ENCODE results near the gene BIN1.

BIN1 gene

GRCh38 chr2:127102521-127103242 is 4.3 kb downstream of the BIN1 start:
- no peak for DNase-seq

- no peak for DNase-seq
Observed at GRCh38 chr2:127101756-127102477, 5.0 kb downstream of the BIN1 start.

DNA sequence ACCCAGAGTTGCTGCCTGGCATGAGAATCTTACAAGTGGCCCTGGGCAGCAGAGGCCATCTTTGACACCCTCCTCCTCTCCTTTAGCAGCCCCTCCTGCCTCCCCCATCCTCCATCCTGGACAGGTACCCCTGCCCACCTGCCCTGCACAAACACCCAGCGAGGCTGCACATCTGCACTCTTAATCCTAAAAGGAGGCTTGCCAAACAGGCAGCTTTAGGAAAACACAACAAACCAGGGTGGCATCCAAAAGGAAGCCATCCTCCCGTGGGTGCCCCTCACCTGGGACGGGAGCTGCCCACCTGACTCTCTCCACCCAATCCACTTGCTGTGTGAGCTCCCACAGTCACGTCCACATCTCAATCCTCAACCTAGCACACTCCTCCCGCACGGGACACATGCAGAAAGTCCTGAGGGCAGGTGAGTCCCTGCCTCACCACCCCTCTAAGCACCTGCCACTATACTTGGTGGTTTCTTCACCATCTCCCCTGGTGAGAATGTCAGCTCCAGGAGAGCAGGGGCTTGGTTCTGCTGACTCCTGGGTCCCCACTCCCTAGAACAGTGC is 5.8 kb downstream of the BIN1 start:
- no peak for DNase-seq

GRCh38 chr2:127100251-127101047 is 6.5 kb downstream of the BIN1 start:
- no peak for DNase-seq

DNA sequence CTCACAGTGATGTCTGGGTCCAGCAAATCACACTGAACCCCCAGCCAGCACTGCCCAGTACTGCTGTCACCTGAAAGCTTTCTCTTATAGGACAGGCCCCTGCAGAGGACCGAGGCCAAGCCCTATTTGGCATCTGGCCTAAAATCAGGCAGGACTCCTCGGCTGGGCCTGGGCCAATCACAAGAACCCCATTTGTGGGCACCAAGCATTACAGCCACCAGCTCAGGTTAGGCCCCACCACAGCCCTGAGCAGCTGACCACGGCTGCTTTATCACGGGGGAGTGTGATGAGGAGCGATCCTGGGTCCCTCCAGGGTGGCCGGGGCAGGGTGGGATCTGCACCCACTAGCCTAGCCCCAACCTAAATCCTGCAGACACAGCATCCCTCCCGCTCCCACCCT is 8.2 kb downstream of the BIN1 start:
- no peak for DNase-seq

DNA sequence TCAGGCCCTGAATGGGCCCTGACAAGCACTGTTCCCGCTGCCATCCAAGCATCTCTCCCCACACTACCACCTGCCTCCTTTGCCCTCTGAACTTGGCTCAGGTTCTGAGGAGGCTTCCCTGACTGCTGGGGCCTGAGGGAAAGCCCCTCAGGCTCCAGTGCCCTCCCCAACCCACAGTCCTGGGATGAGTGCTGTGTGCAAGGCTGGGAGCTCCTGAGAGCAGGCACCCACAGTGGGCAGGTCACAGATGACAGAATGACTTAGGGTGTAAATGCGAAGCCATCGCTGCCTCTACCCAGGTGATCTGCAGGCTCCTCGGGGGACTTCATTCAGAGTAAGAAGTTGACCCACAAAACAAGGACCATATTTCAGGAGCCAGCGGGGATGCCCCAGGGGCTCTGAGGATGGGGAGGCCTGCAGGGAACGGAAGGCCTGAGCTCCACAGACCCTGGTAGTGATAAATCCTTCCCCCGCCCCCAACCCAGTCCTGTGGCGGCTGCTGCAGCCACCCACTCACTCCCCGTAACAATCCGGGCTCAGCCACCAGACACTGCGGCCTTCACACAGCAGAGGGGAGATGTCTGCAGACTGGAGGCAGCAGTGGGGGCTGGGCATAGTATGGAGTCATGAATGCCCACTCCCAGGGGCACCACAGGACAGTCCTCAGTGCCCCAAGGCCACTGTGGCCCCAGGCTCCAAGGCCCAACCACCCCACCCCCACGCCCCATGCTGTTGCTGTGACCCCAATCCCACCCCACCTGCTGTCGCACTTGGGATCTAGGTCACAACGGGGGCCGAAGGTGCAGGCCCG is 8.9 kb downstream of the BIN1 start:
- DNase-seq, result no peak

DNA sequence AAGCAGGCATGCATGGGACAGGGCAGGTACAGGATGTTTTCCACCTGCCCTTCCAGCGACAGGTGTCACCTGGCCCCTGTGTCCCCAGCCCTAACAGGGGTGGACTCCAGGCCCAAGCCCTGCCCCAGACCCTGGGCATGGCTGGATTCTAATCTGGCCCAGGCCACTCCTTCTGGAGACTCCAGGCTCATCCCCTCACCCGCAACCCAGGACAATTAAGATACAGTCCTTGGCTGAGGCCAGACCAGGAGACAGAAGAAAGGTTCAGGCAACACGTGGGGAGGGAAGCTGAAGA is 9.5 kb downstream of the BIN1 start:
- DNase-seq, result no peak

GRCh38 chr2:127096718-127097470 is 10.1 kb downstream of the BIN1 start:
- no peak for DNase-seq

DNA sequence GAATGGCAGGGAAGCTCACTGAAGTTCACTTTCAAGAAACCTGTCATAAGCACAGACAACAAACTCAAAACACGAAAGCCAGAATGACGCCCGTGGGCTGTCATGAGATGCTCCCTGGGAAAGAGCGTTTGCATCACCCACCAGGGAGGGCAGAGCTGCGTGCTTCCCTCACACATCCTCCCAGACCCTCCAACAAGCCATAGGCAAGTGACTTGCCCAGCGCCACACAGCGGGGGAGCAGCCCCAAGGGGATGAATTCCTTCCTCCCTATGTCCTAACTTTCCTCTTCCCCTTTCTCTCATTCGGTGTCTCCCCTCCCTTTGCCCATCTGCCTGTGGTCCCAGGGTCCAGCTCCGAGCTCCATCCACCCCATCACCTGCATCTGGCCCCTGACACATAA is 10.7 kb downstream of the BIN1 start:
- no peak for DNase-seq

- DNase-seq, result no peak
Observed at GRCh38 chr2:127095784-127096183, 11.2 kb downstream of the BIN1 start.

GRCh38 chr2:127095367-127095641 is 11.7 kb downstream of the BIN1 start:
- no peak for DNase-seq

- no peak for DNase-seq
Observed at GRCh38 chr2:127094509-127095366, 12.2 kb downstream of the BIN1 start.

DNA sequence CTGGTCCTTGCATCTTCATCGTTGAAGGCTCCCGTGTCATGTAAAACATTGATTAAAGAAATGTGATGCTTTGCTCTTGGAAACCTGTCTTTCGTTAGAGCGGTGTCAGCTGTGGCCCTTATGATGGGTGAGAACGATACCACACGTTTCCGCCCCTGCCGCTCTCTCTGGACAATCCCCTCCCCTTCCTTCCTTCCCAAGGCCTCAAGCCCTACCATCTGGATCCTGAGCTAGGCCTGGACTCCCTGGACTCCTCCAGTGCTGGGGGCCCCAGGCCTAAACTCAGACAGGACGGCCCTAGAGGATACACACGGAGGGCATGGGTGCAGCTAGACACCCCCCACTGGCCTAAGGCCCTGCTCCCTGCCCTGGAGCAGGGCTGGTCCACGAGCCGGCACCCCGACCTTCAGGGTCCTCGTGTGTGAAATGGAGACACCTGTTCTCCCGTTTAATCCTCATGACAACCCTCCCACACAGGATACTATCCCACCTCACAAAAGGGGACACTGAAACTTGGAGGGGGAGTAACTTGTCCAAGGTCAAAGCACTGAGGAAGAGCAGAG is 13.2 kb downstream of the BIN1 start:
- no peak for DNase-seq

DNA sequence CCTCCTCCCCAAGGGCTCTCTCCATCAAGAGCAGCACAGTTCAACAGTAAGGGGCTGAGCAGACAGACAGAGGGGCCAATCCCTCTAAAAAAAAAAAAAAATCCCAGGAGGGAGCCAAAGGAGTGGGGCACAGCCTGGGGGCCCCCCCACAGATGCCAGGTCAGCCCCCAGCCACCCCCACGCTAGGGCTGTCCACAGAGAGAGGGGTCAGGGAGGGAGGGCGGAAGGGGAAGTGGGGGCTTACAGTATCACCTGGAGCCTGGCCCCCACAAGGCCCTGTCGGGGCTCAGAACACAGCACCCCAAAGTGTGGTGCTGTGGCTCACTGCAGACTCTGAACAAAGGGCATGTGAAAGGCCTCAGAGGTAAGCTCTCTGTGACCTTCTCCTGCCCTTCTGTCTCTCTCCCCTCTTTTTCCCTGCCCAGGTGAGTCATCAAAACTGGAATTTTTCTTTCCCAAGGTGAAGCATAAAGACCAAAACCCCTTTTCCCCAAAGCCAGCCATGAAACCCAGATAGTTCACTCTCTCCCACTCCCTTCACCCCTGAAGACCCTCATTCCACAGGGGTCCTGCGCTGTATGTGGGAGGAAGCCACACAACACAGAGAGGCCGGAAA is 13.9 kb downstream of the BIN1 start:
- DNase-seq, result no peak

DNA sequence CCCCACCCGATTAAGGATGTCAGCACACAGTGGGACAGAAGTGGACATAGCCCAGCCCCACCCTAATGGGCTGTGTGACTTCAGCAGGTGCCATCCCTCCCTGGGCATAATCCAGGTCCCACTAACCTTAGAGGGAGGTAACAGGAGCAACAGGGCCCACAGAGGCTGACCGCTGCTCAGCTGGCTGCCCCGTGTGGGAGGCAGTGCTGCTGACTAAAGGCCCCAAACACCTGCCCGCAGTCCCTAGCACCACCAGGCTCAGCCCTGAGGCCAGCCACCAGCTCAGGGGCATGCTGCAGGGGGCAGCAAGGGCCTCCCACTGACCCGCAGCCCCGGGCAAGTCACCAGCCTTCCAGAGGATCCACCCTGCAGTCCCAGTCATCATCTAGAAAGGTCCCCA is 14.6 kb downstream of the BIN1 start:
- no peak for DNase-seq

DNA sequence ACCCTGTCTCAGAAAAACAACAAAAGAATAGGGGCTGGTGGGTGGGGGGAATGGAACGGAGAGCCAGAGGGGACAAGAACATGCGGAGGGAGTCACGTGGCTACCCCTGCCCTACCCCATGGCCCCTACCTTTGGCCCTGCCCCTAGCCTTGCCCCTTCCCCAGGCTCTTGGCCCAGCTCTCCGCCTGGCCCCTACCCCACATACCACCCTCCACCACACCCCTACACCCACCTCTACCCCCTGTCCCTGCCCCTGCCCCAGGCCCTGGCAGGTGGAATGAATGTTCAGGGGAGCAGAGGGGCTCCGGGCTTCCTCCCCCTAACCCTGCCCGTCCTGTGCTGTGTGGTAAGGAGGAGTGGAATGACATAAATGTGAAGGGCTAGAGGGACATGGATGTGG is 15.1 kb downstream of the BIN1 start:
- DNase-seq, result no peak

GRCh38 chr2:127091148-127091547 is 15.8 kb downstream of the BIN1 start:
- no peak for DNase-seq

GRCh38 chr2:127090281-127091120 is 16.5 kb downstream of the BIN1 start:
- no peak for DNase-seq

- DNase-seq, result no peak
Observed at GRCh38 chr2:127089478-127090235, 17.3 kb downstream of the BIN1 start.

Measured in stimulated activated naive CD4-positive, alpha-beta T cell (primary cell).